ENCODE data around the gene CTU2. TPM values are rescaled to one million over a fixed set of nuclear protein-coding genes. Genes with fewer than 3 reads are reported as not detected.

Gene CTU2
- polyA plus RNA-seq, 2 donors: 10.4 to 11.0 TPM

- peaks cover 0 to 23% of the 10 kb centered on the region in 2 donors for H3K36me3 ChIP-seq (ENCODE audit: control insufficient read depth in 2 of 2, insufficient read depth in 2 of 2, low read length in 1 of 2)
- H3K9me3 ChIP-seq (ENCODE audit: control insufficient read depth in 2 of 2, insufficient read depth in 1 of 2, low read depth in 1 of 2, low read length in 1 of 2): peaks cover 0 to 2% of the 10 kb centered on the region in 2 donors
- H3K4me3 ChIP-seq (ENCODE audit: low read depth in 1 of 2, low read length in 2 of 2): peak overlapping the region in 1 of 2 donors; percentile 18
- H3K4me1 ChIP-seq (ENCODE audit: control insufficient read depth in 2 of 2, insufficient read depth in 2 of 2, low read length in 1 of 2): peaks cover 3 to 9% of the 10 kb centered on the region in 2 donors
- H3K27ac ChIP-seq (ENCODE audit: low read depth in 2 of 2, low read length in 1 of 2): peak overlapping the region; percentile 45 to 53
- no peaks in the 10 kb centered on the region for H3K27me3 ChIP-seq (ENCODE audit: control insufficient read depth in 1 of 2, insufficient read depth in 2 of 2, low read length in 2 of 2)
- 75 to 77% methylated on average over 30 of the region's 30 CpGs for WGBS, 2 donors
These were observed 4.5 kb upstream of the CTU2 start for GRCh38 chr16:88701581-88702370.

- Histone ChIP-seq H3K4me3 (ENCODE audit: low read depth in 1 of 2, low read length in 2 of 2) (peak overlapping the region in 1 of 2 donors; percentile 23), H3K27me3 (ENCODE audit: control insufficient read depth in 1 of 2, insufficient read depth in 2 of 2, low read length in 2 of 2) (no peaks in the 10 kb centered on the region), H3K9me3 (ENCODE audit: control insufficient read depth in 2 of 2, insufficient read depth in 1 of 2, low read depth in 1 of 2, low read length in 1 of 2) (peaks cover 0 to 2% of the 10 kb centered on the region in 2 donors), H3K36me3 (ENCODE audit: control insufficient read depth in 2 of 2, insufficient read depth in 2 of 2, low read length in 1 of 2) (peaks cover 0 to 17% of the 10 kb centered on the region in 2 donors), H3K4me1 (ENCODE audit: control insufficient read depth in 2 of 2, insufficient read depth in 2 of 2, low read length in 1 of 2) (peaks cover 3 to 14% of the 10 kb centered on the region in 2 donors), H3K27ac (ENCODE audit: low read depth in 2 of 2, low read length in 1 of 2) (peak overlapping the region; percentile 42 to 45)
- 70 to 74% methylated on average over 31 of the region's 31 CpGs for WGBS, 2 donors
These were observed 3.7 kb upstream of the CTU2 start for GRCh38 chr16:88702371-88703210.

GRCh38 chr16:88703486-88704309 is 2.6 kb upstream of the CTU2 start:
- H3K4me3 ChIP-seq (ENCODE audit: low read depth in 1 of 2, low read length in 2 of 2): peak overlapping the region in 1 of 2 donors; percentile 30

GRCh38 chr16:88705076-88705684 is 1.1 kb upstream of the CTU2 start:
- Histone ChIP-seq H3K4me3 (ENCODE audit: low read depth in 1 of 2, low read length in 2 of 2) (peak overlapping the region; percentile 81 to 91), H3K27me3 (ENCODE audit: control insufficient read depth in 1 of 2, insufficient read depth in 2 of 2, low read length in 2 of 2) (no peaks in the 10 kb centered on the region), H3K4me1 (ENCODE audit: control insufficient read depth in 2 of 2, insufficient read depth in 2 of 2, low read length in 1 of 2) (peaks cover 3 to 10% of the 10 kb centered on the region in 2 donors), H3K27ac (ENCODE audit: low read depth in 2 of 2, low read length in 1 of 2) (peak overlapping the region; percentile 29 to 92), H3K36me3 (ENCODE audit: control insufficient read depth in 2 of 2, insufficient read depth in 2 of 2, low read length in 1 of 2) (peaks cover 0 to 6% of the 10 kb centered on the region in 2 donors), H3K9me3 (ENCODE audit: control insufficient read depth in 2 of 2, insufficient read depth in 1 of 2, low read depth in 1 of 2, low read length in 1 of 2) (no peaks in the 10 kb centered on the region)
- WGBS, 2 donors: 18 to 30% methylated on average over 9 of the region's 9 CpGs

More at GRCh38 chr16:88703486-88704309, 2.6 kb upstream of the CTU2 start:
- Histone ChIP-seq H3K4me1 (ENCODE audit: control insufficient read depth in 2 of 2, insufficient read depth in 2 of 2, low read length in 1 of 2) (peaks cover 3 to 14% of the 10 kb centered on the region in 2 donors), H3K36me3 (ENCODE audit: control insufficient read depth in 2 of 2, insufficient read depth in 2 of 2, low read length in 1 of 2) (peaks cover 0 to 8% of the 10 kb centered on the region in 2 donors), H3K9me3 (ENCODE audit: control insufficient read depth in 2 of 2, insufficient read depth in 1 of 2, low read depth in 1 of 2, low read length in 1 of 2) (peaks cover 0 to 2% of the 10 kb centered on the region in 2 donors), H3K27ac (ENCODE audit: low read depth in 2 of 2, low read length in 1 of 2) (peak overlapping the region; percentile 51 to 57), H3K27me3 (ENCODE audit: control insufficient read depth in 1 of 2, insufficient read depth in 2 of 2, low read length in 2 of 2) (no peaks in the 10 kb centered on the region)
- 62 to 64% methylated on average over 26 of the region's 26 CpGs for WGBS, 2 donors

- H3K36me3 ChIP-seq (ENCODE audit: control insufficient read depth in 2 of 2, insufficient read depth in 2 of 2, low read length in 1 of 2): peaks cover 0 to 6% of the 10 kb centered on the region in 2 donors
- 1% methylated on average over 28 to 57 of the region's 57 CpGs for WGBS, 2 donors
- H3K4me1 ChIP-seq (ENCODE audit: control insufficient read depth in 2 of 2, insufficient read depth in 2 of 2, low read length in 1 of 2): peaks cover 3 to 10% of the 10 kb centered on the region in 2 donors
- H3K9me3 ChIP-seq (ENCODE audit: control insufficient read depth in 2 of 2, insufficient read depth in 1 of 2, low read depth in 1 of 2, low read length in 1 of 2): no peaks in the 10 kb centered on the region
- no peaks in the 10 kb centered on the region for H3K27me3 ChIP-seq (ENCODE audit: control insufficient read depth in 1 of 2, insufficient read depth in 2 of 2, low read length in 2 of 2)
- peak overlapping the region; percentile 74 to 92 for H3K27ac ChIP-seq (ENCODE audit: low read depth in 2 of 2, low read length in 1 of 2)
- peak overlapping the region; percentile 81 to 91 for H3K4me3 ChIP-seq (ENCODE audit: low read depth in 1 of 2, low read length in 2 of 2)
These were observed 488 bp upstream of the CTU2 start for GRCh38 chr16:88705801-88706228.

GRCh38 chr16:88706965-88707826 is 893 bp downstream of the CTU2 start:
- H3K4me1 ChIP-seq (ENCODE audit: control insufficient read depth in 2 of 2, insufficient read depth in 2 of 2, low read length in 1 of 2): peaks cover 0 to 10% of the 10 kb centered on the region in 2 donors
- peak overlapping the region; percentile 81 to 91 for H3K4me3 ChIP-seq (ENCODE audit: low read depth in 1 of 2, low read length in 2 of 2)
- no peaks in the 10 kb centered on the region for H3K9me3 ChIP-seq (ENCODE audit: control insufficient read depth in 2 of 2, insufficient read depth in 1 of 2, low read depth in 1 of 2, low read length in 1 of 2)
- no peaks in the 10 kb centered on the region for H3K27me3 ChIP-seq (ENCODE audit: control insufficient read depth in 1 of 2, insufficient read depth in 2 of 2, low read length in 2 of 2)
- WGBS, 2 donors: 29 to 37% methylated on average over 17 of the region's 17 CpGs
- peaks cover 0 to 6% of the 10 kb centered on the region in 2 donors for H3K36me3 ChIP-seq (ENCODE audit: control insufficient read depth in 2 of 2, insufficient read depth in 2 of 2, low read length in 1 of 2)
- no peak overlapping the region for H3K27ac ChIP-seq (ENCODE audit: low read depth in 2 of 2, low read length in 1 of 2)

GRCh38 chr16:88710556-88710955 is 4.3 kb downstream of the CTU2 start:
- Histone ChIP-seq H3K4me1 (ENCODE audit: control insufficient read depth in 2 of 2, insufficient read depth in 2 of 2, low read length in 1 of 2) (peaks cover 0 to 5% of the 10 kb centered on the region in 2 donors), H3K9me3 (ENCODE audit: control insufficient read depth in 2 of 2, insufficient read depth in 1 of 2, low read depth in 1 of 2, low read length in 1 of 2) (no peaks in the 10 kb centered on the region), H3K4me3 (ENCODE audit: low read depth in 1 of 2, low read length in 2 of 2) (no peak overlapping the region), H3K27me3 (ENCODE audit: control insufficient read depth in 1 of 2, insufficient read depth in 2 of 2, low read length in 2 of 2) (no peaks in the 10 kb centered on the region), H3K27ac (ENCODE audit: low read depth in 2 of 2, low read length in 1 of 2) (no peak overlapping the region), H3K36me3 (ENCODE audit: control insufficient read depth in 2 of 2, insufficient read depth in 2 of 2, low read length in 1 of 2) (peaks cover 10 to 30% of the 10 kb centered on the region in 2 donors)
- 67 to 76% methylated on average over 16 of the region's 16 CpGs for WGBS, 2 donors

- no peaks in the 10 kb centered on the region for H3K27me3 ChIP-seq (ENCODE audit: control insufficient read depth in 1 of 2, insufficient read depth in 2 of 2, low read length in 2 of 2)
- no peak overlapping the region for H3K4me3 ChIP-seq (ENCODE audit: low read depth in 1 of 2, low read length in 2 of 2)
- peaks cover 16 to 43% of the 10 kb centered on the region in 2 donors for H3K36me3 ChIP-seq (ENCODE audit: control insufficient read depth in 2 of 2, insufficient read depth in 2 of 2, low read length in 1 of 2)
- H3K27ac ChIP-seq (ENCODE audit: low read depth in 2 of 2, low read length in 1 of 2): no peak overlapping the region
- no peaks in the 10 kb centered on the region for H3K9me3 ChIP-seq (ENCODE audit: control insufficient read depth in 2 of 2, insufficient read depth in 1 of 2, low read depth in 1 of 2, low read length in 1 of 2)
- peaks cover 0 to 5% of the 10 kb centered on the region in 2 donors for H3K4me1 ChIP-seq (ENCODE audit: control insufficient read depth in 2 of 2, insufficient read depth in 2 of 2, low read length in 1 of 2)
- 78 to 80% methylated on average over 14 to 18 of the region's 18 CpGs for WGBS, 2 donors
These were observed 5.5 kb downstream of the CTU2 start for GRCh38 chr16:88711750-88712340.
